Subcutaneous adipose tissue (tissue), 4 donors: ENCODE data around the gene MACROH2A1. TPM values are rescaled to one million over a fixed set of nuclear protein-coding genes. Genes with fewer than 3 reads are reported as not detected.

Source experiments
- total RNA-seq, 4 donors: library from RNA; depleted of rRNA; stranded (reverse); fragments of >200 nt; gene quantifications; one replicate each; pipeline ENCODE4 v1.1.0, GENCODE V29; 2016
- TF ChIP-seq, protein P1 (sequence below): fragments of 450-650 bp; IDR thresholded peaks from one replicate; pipeline ENCODE4 v1.5.1; 2016; ENCODE audit warnings: low read depth, mild to moderate bottlenecking, control low read depth, antibody characterized with exemption, moderate library complexity

The MACROH2A1 gene
- total RNA-seq, 4 donors from 2014 or later: 207 to 426 (median 282) TPM

DNA sequence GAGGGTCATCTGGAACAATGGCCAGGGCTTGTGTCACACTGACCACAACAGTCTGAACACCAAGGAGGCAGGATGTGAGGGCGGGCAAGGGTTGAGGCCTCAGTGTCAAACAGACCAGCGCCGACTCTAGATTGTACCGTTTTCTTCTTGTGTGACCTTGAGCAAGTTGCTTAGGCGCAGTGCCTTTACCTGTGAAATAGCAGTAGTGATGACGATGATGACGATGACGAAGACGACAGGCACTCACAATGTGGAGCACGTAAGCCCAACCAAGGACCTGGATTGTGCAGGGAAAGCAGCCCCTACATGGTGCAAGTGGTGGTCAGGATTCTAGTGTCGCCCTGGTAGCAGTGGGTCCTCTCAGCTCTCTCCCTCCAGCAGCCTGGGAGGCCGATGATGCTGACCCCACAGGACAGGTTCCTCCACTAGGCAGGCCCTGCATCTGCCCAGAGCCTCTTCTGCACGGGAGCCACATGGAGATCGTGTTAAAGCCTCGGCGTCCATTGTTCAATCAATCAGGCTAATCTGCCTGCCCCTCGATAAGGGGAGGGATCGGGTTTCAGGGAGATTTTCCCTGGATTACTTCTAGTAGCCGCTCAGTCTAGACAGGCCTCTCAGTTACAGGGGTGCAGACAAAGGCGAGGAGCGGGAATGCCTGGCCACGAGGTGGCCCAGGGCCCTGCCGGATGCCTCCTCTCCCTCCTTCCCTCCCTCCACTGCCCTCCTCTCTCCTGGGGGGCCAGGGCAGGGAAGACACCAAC is 91.7 kb downstream of the MACROH2A1 start:
- TF ChIP-seq, protein P1, sequence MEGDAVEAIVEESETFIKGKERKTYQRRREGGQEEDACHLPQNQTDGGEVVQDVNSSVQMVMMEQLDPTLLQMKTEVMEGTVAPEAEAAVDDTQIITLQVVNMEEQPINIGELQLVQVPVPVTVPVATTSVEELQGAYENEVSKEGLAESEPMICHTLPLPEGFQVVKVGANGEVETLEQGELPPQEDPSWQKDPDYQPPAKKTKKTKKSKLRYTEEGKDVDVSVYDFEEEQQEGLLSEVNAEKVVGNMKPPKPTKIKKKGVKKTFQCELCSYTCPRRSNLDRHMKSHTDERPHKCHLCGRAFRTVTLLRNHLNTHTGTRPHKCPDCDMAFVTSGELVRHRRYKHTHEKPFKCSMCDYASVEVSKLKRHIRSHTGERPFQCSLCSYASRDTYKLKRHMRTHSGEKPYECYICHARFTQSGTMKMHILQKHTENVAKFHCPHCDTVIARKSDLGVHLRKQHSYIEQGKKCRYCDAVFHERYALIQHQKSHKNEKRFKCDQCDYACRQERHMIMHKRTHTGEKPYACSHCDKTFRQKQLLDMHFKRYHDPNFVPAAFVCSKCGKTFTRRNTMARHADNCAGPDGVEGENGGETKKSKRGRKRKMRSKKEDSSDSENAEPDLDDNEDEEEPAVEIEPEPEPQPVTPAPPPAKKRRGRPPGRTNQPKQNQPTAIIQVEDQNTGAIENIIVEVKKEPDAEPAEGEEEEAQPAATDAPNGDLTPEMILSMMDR: no peak

DNA sequence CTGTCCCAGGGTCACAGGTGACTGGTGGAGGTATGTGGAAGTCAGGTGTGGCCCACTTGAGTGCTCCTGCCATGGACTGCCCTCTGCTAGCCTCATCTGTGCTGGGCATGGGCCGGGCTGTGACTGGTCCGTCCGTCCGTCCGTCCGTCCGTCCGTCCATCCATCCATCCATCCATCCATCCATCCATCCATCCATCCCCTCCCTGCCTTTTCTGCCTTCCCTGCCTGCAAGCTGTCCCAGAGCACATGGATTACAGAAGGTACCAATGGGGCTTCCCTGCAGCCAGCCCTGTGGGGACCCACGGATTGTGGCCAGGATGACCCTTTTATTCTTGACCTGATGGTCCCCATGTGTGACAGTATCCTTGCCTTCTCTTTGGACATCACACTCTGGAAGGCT is 92.5 kb downstream of the MACROH2A1 start:
- TF ChIP-seq, protein P1: no peak

DNA sequence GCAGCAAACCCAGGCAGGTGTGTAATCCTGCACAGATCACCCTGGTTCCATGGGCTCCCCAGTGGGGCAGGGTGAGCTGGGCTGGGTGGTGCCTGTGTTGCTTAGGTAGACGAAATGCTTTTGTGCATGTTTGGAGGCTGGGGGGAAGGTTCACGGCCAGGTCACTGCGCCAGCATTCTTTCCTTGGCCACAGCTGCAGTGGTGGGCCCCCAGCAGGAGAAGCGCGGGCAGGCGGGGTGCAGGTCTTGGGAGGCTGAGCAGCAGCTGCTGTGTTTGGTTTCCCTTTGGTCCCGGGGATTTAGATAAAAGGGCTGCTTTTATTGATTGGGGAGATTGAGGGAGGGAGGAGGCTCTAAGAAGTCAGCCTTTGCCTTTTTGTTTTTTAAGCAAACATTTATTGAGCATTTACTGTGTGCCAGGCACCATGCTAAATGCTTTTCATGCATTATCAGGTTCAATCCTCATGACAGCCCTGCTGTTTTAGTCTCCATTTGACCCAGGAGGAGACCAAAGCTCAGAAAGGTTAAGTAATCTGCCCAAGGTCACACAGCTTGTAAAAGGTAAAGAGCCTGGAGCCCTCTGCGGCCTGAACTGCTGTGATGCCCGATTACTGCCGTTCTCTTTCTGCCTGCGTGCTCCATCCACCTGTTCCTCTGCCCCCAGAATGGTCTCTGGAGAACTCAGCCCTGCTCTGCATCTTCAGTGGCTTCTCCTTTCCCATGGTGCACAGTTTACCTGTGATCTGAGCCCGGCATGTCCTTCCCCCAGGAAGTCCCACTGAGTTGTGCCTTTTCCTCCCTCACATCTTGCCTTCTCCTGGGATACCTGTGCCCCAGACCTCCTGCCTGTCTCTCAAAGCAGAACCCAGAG is 94.4 kb downstream of the MACROH2A1 start:
- TF ChIP-seq, protein P1: no peak

DNA sequence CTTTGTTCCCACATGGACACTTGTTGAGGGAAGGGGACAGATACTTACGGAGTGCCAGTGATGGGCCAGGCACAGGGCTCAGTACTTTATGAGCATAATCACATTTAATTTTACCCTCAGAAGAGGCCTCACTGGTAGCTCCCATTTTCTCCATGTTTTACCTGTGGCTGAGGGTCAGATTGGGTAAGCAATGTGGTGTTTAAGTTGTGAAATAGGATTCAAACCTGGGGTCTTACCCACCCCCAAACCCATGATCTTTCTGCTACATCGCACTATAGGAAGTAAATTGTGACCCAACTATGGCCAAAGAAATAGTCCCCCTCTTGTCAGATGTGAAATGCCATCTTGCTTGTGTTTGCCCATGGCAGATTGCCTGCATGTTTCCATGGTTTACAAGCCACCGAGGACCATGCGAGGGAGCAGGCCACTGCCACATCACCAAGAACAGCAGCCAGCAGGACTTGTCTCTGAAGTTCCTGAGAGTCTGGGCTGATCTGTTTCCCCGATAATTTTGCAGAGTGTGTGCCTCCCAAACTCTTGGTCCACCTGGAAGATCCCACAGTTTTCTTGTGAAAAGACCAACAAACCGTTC is 95.4 kb downstream of the MACROH2A1 start:
- TF ChIP-seq, protein P1: no peak

DNA sequence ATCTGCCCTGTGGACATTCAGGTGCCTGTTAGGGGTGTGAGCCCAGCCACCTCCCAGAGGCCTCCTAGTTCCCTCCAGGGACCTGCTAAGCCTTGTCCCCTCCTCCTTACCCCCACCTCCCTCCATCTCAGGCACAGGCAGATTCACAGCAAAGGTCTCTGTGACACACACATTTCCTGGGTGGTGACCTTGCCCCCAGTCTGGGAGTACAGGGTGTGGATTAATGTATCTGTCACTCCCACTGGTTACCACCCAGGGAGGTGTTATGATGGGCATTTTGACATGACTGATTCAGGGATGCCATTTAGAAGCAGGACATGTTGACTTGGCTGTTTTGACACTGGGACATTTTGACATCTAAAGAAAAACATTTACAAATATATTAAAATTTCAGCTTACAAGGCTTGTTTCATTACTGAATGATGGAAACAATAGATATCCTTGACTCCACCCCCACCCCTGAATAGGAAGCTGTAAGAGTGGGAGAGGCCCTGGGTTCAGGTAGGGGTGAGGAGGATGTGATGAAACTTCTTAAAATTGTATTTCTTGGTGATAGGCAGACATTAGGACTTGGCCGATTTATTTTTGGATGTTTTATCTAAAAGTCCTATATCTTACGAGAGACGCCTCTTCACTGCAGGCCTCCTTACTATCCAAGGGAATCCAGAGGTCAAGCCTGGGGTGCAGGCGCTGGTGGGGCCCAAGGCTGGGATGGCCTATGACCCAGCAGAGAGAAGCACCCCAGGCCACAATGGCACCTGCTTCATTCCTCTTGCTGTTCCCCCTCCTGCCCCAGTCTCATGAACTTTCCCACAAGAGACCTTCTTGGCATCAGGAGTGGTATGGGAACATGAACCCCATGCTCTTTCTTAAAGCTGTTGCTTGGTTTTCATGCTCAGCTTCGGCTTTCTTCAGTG is 101.9 kb downstream of the MACROH2A1 start:
- TF ChIP-seq, protein P1: no peak

DNA sequence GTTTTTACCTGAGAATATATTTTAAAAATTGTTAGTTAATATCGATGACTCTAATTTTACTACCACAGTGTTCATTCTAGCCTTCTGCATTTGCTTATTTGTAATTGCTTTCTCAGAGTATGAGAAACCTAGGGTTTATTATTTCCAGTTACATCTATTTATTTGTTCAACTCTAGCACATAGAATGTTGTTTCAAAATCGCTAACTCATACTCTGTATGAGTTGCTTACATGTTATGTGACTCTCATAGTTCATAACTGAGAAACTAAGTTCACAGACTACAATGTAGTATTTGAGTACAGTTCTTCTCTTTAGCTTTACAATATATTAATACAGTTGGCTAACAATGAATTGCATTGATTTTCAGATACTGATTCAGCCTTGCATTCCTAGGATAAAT is 103.2 kb downstream of the MACROH2A1 start:
- TF ChIP-seq, protein P1: no peak
